Mesendoderm (in vitro differentiated cells): ENCODE results near the gene TRIM40.
A peak's percentile ranks its signal among the peaks of the same experiment; 100 is the strongest.

Experiments
- DNase-seq: peaks from one replicate; pipeline ENCODE4 v3.0.0; 2013
- H2AK5ac ChIP-seq: 2 replicates; pipeline ENCODE4 v1.6.1; 2013; ENCODE audit warnings: low read length, inconsistent platforms
- H2BK120ac ChIP-seq: 2 replicates; pipeline ENCODE4 v1.6.1; 2013; ENCODE audit warnings: low read depth, mild to moderate bottlenecking, low read length, moderate library complexity, mixed read lengths
- H2BK15ac ChIP-seq: replicated peaks from 2 replicates; pipeline ENCODE4 v1.6.1; 2013; ENCODE audit warnings: low read depth, mild to moderate bottlenecking, moderate library complexity
- H2BK5ac ChIP-seq: 2 replicates; pipeline ENCODE4 v1.6.1; 2013; ENCODE audit warnings: low read length, inconsistent platforms
- H3K18ac ChIP-seq: 2 replicates; pipeline ENCODE4 v1.6.1; 2013; ENCODE audit warnings: mild to moderate bottlenecking, low read length, mixed read lengths
- H3K23ac ChIP-seq: one replicate; pipeline ENCODE4 v1.6.1; 2013; ENCODE audit warnings: low read length
- H3K27ac ChIP-seq: 2 replicates; pipeline ENCODE4 v1.5.1; 2013; ENCODE audit warnings: low read depth, mild to moderate bottlenecking, inconsistent platforms, low read length, moderate library complexity
- H3K27me3 ChIP-seq: 2 replicates; pipeline ENCODE4 v1.6.1; 2013; ENCODE audit warnings: low read length, control low read depth, mild to moderate bottlenecking, inconsistent platforms; ENCODE audit not compliant: insufficient read depth, poor library complexity
- H3K36me3 ChIP-seq: 2 replicates; pipeline ENCODE4 v1.6.1; 2013; ENCODE audit warnings: low read length, inconsistent platforms; ENCODE audit not compliant: control insufficient read depth, insufficient read depth
- H3K4ac ChIP-seq: one replicate; pipeline ENCODE4 v1.6.1; 2013; ENCODE audit warnings: low read depth, mild to moderate bottlenecking, low read length, moderate library complexity
- H3K4me1 ChIP-seq: 2 replicates; pipeline ENCODE4 v1.6.1; 2013; ENCODE audit warnings: low read depth, low read length, inconsistent platforms; ENCODE audit not compliant: control insufficient read depth
- H3K4me2 ChIP-seq: 2 replicates; pipeline ENCODE4 v1.6.1; 2013; ENCODE audit warnings: low read length
- H3K4me3 ChIP-seq: 2 replicates; pipeline ENCODE4 v1.5.1; 2013; ENCODE audit warnings: mild to moderate bottlenecking, low read length
- H3K56ac ChIP-seq: one replicate; pipeline ENCODE4 v1.6.1; 2013; ENCODE audit warnings: low read length
- H3K79me1 ChIP-seq: 2 replicates; pipeline ENCODE4 v1.6.1; 2013; ENCODE audit warnings: low read length, inconsistent platforms
- H3K79me2 ChIP-seq: 2 replicates; pipeline ENCODE4 v1.6.1; 2013; ENCODE audit warnings: mild to moderate bottlenecking, low read length; ENCODE audit not compliant: control insufficient read depth, insufficient read depth
- H3K9ac ChIP-seq: 2 replicates; pipeline ENCODE4 v1.6.1; 2013; ENCODE audit warnings: low read length, inconsistent platforms
- H4K5ac ChIP-seq: one replicate; pipeline ENCODE4 v1.6.1; 2013; ENCODE audit warnings: low read length
- H4K8ac ChIP-seq: one replicate; pipeline ENCODE4 v1.6.1; 2013; ENCODE audit warnings: low read depth, mild to moderate bottlenecking, control low read depth, low read length, moderate library complexity
- WGBS: extraction: QIAGEN DNeasy Blood & Tissue Kit; methylation state at CpG from one replicate; pipeline ENCODE4 v1.1.7; 2013; ENCODE audit warnings: low lambda C conversion rate, missing lambda C conversion rate; ENCODE audit not compliant: insufficient coverage; ENCODE audit errors: extremely low coverage; 5-methylcytosine and 5-hydroxymethylcytosine counted together

Gene TRIM40

GRCh38 chr6:30096829-30097228 lies 39.1 kb upstream of the TRIM40 start:
- Histone ChIP-seq H4K8ac (no peak overlapping the region), H3K36me3 (no peaks in the 10 kb centered on the region), H3K4me2 (no peak overlapping the region), H3K18ac (no peak overlapping the region), H2BK120ac (no peak overlapping the region), H2BK15ac (no peak overlapping the region), H3K9ac (no peak overlapping the region), H3K79me2 (no peaks in the 10 kb centered on the region), H3K23ac (no peak overlapping the region), H3K56ac (no peak overlapping the region), H3K27me3 (peaks cover 30% of the 10 kb centered on the region), H3K4me3 (no peak overlapping the region), H3K79me1 (no peaks in the 10 kb centered on the region), H3K27ac (no peak overlapping the region), H3K4me1 (no peaks in the 10 kb centered on the region), H4K5ac (no peak overlapping the region), H2BK5ac (no peak overlapping the region), H2AK5ac (no peak overlapping the region), H3K4ac (no peak overlapping the region)
- no CpG with 5 or more reads among the region's 1 CpG for WGBS
- no peak for DNase-seq

GRCh38 chr6:30097902-30098768 lies 37.8 kb upstream of the TRIM40 start:
- Histone ChIP-seq H3K27me3 (peaks cover 30% of the 10 kb centered on the region), H3K18ac (no peak overlapping the region), H2BK5ac (no peak overlapping the region), H4K5ac (no peak overlapping the region), H3K4me2 (no peak overlapping the region), H2BK120ac (no peak overlapping the region), H3K79me2 (no peaks in the 10 kb centered on the region), H2BK15ac (no peak overlapping the region), H3K56ac (no peak overlapping the region), H3K4me1 (no peaks in the 10 kb centered on the region), H3K4ac (no peak overlapping the region), H3K9ac (no peak overlapping the region), H4K8ac (no peak overlapping the region), H2AK5ac (no peak overlapping the region), H3K79me1 (no peaks in the 10 kb centered on the region), H3K23ac (no peak overlapping the region), H3K36me3 (no peaks in the 10 kb centered on the region), H3K27ac (no peak overlapping the region), H3K4me3 (no peak overlapping the region)
- no CpG with 5 or more reads among the region's 4 CpGs for WGBS
- no peak for DNase-seq

DNA sequence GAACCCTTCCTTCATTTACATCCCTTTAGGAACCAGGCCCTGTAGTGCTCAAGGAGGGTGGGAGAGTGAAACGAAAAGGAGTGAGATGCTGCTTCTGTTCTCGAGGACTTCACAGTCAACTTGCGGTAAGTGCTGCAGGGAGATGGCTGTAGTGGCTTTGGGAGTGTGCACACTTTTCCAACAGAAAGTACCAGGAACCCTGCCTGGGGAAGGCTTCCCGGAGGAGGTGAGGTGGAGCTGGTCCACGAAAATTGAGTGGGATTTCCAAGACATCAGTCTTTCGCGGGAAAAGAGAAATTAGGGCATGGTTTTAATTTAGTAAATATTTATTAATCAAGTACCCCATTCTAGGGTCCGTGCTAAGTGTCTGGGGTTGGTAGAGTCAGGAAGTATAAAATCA lies 35.8 kb upstream of the TRIM40 start:
- no peak overlapping the region for H3K27ac ChIP-seq
- no peaks in the 10 kb centered on the region for H3K79me1 ChIP-seq
- DNase-seq, result no peak
- no peaks in the 10 kb centered on the region for H3K36me3 ChIP-seq
- no peak overlapping the region for H3K23ac ChIP-seq
- no peak overlapping the region for H4K8ac ChIP-seq
- no peaks in the 10 kb centered on the region for H3K79me2 ChIP-seq
- H2AK5ac ChIP-seq, result no peak overlapping the region
- no peak overlapping the region for H2BK120ac ChIP-seq
- H3K4me3 ChIP-seq, result no peak overlapping the region
- no peak overlapping the region for H4K5ac ChIP-seq
- H2BK5ac ChIP-seq, result no peak overlapping the region
- no peak overlapping the region for H2BK15ac ChIP-seq
- no peak overlapping the region for H3K9ac ChIP-seq
- peaks cover 35% of the 10 kb centered on the region for H3K27me3 ChIP-seq
- no peaks in the 10 kb centered on the region for H3K4me1 ChIP-seq
- WGBS, result no CpG with 5 or more reads among the region's 8 CpGs
- H3K18ac ChIP-seq, result no peak overlapping the region
- H3K56ac ChIP-seq, result no peak overlapping the region
- H3K4me2 ChIP-seq, result no peak overlapping the region
- H3K4ac ChIP-seq, result no peak overlapping the region

GRCh38 chr6:30100585-30101443 lies 35.1 kb upstream of the TRIM40 start:
- H3K79me1 ChIP-seq, result no peaks in the 10 kb centered on the region
- H3K27ac ChIP-seq, result no peak overlapping the region
- H3K4me3 ChIP-seq, result no peak overlapping the region
- H3K79me2 ChIP-seq, result no peaks in the 10 kb centered on the region
- H3K27me3 ChIP-seq, result peaks cover 33% of the 10 kb centered on the region
- no peak overlapping the region for H3K56ac ChIP-seq
- no peak overlapping the region for H3K4me2 ChIP-seq
- no peak overlapping the region for H3K18ac ChIP-seq
- H3K23ac ChIP-seq, result no peak overlapping the region
- H3K36me3 ChIP-seq, result no peaks in the 10 kb centered on the region
- H2BK5ac ChIP-seq, result no peak overlapping the region
- no peak overlapping the region for H3K4ac ChIP-seq
- no peak overlapping the region for H4K5ac ChIP-seq
- H4K8ac ChIP-seq, result no peak overlapping the region
- H2BK15ac ChIP-seq, result no peak overlapping the region
- H2BK120ac ChIP-seq, result no peak overlapping the region
- no peak overlapping the region for H3K9ac ChIP-seq
- H3K4me1 ChIP-seq, result no peaks in the 10 kb centered on the region
- no peak overlapping the region for H2AK5ac ChIP-seq
- DNase-seq, result peak; percentile 29
- WGBS, result no CpG with 5 or more reads among the region's 47 CpGs

DNA sequence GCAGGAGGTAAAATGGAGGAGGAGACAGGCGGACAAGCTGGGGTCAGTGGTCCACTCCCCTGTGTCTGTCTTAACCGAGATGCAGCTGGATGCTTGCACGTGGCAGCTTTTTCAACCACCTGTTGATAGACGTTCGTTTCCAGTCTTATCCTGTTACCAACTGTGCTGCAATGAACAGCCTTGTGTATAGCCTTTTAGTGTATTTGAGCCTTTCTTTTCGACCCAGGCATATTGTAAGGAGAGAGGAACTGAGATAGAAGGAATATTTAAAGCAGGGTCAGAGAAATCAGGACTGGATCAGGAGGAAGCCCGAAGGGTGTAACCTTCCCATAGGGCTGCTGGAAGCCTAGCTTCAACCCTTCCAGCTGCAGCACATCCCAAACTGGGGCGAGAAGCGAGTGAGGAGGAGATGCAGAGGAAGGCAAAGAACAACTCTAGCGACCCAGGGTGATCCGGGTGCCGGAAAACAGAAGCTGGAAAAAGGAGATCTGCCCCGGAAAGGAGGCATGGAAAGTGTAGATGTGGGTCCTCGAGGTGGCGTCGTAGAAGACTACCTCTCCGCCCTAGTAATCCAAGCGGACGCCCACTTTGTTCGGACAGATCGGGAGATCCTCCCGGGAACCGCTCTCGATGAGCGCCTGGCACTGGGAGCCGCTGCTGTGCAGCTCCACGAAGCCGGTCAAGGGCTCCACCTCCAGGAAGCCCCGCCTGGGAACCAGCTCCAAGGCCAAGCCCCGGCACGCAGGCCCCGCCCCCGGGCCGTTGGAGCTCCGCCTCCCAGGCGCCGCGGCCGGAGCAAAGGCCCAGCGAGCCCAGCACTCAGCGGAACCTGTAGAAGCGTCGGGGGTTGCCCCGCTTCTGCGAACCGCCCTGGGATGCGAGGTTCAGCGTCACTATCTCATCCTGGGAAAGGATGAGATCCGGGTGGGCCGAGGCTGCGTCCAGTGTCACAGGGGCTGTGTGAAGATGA lies 34.2 kb upstream of the TRIM40 start:
- Histone ChIP-seq H3K56ac (peak overlapping the region; percentile 9), H2BK15ac (no peak overlapping the region), H3K4ac (no peak overlapping the region), H3K79me1 (no peaks in the 10 kb centered on the region), H2AK5ac (no peak overlapping the region), H3K4me2 (peak overlapping the region; percentile 53), H3K9ac (peak overlapping the region; percentile 3), H4K5ac (no peak overlapping the region), H2BK5ac (no peak overlapping the region), H3K18ac (no peak overlapping the region), H3K4me3 (no peak overlapping the region), H3K79me2 (no peaks in the 10 kb centered on the region), H3K23ac (no peak overlapping the region), H3K27ac (no peak overlapping the region), H3K4me1 (no peaks in the 10 kb centered on the region), H4K8ac (no peak overlapping the region), H2BK120ac (no peak overlapping the region), H3K27me3 (peaks cover 33% of the 10 kb centered on the region), H3K36me3 (no peaks in the 10 kb centered on the region)
- no CpG with 5 or more reads among the region's 51 CpGs for WGBS
- peak; percentile 89 for DNase-seq
